SJSA1 (cell line): ENCODE results near the gene SLC39A7. TPM values are rescaled to one million over a fixed set of nuclear protein-coding genes. Genes with fewer than 3 reads are reported as not detected.

Source experiments
- DNase-seq, 2 experiments: peaks; one replicate each; pipeline ENCODE4 v3.0.0-alpha.2; 2015 to 2020; ENCODE audit warnings: low spot score in 2 of 2, low read depth in 1 of 2
- H3K27ac ChIP-seq: fragments of 250-450 bp; sonication (Bioruptor Pico); 2 replicates; pipeline ENCODE4 v1.5.1; 2020; ENCODE audit warnings: mild to moderate bottlenecking, moderate library complexity
- H3K27me3 ChIP-seq: fragments of 250-450 bp; sonication (Bioruptor Pico); replicated peaks from 2 replicates; pipeline ENCODE4 v1.5.1; 2020; ENCODE audit warnings: mild to moderate bottlenecking, moderate library complexity
- H3K36me3 ChIP-seq: fragments of 250-450 bp; sonication (Bioruptor Pico); 2 replicates; pipeline ENCODE4 v1.5.1; 2020; ENCODE audit warnings: mild to moderate bottlenecking
- H3K4me1 ChIP-seq: fragments of 250-450 bp; sonication (Bioruptor Pico); replicated peaks from 2 replicates; pipeline ENCODE4 v1.6.1; 2021; ENCODE audit warnings: mild to moderate bottlenecking
- H3K4me3 ChIP-seq: fragments of 250-450 bp; sonication (Bioruptor Pico); 2 replicates; pipeline ENCODE4 v1.5.1; 2020; ENCODE audit warnings: mild to moderate bottlenecking
- H3K9me3 ChIP-seq: fragments of 250-450 bp; sonication (Bioruptor Pico); replicated peaks from 2 replicates; pipeline ENCODE4 v1.5.1; 2020; ENCODE audit warnings: mild to moderate bottlenecking
- total RNA-seq: library from RNA; depleted of rRNA; stranded (reverse); fragments of >200 nt; shearing (Covaris generic); gene quantifications from 2 replicates; pipeline ENCODE4 v1.2.3, GENCODE V29; 2014

SLC39A7 gene
- total RNA-seq, 1 experiment from 2014 or later = 122 TPM

DNA sequence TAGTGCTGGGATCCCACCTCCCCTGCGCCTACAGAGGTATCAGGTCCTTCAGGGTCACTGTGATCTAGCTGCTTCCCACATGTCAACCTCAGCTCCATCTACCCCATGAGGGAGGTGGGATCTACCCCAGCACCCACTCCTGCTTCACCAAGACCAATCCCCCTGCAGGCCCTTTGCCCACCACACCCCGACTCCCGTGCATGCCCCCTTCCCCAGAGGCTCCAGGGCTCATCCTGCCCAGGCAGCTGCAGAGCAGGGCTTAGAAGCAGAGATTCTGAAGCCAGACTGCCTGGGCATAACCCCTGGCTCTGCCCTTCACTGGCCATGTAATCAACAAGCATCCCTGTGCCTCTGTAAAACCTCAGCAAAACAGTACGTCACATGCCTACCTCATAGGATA lies 25.9 kb upstream of the SLC39A7 start:
- no peak for DNase-seq
- Histone ChIP-seq H3K4me1 (no peaks in the 10 kb centered on the region), H3K4me3 (no peak overlapping the region), H3K9me3 (no peaks in the 10 kb centered on the region), H3K36me3 (no peaks in the 10 kb centered on the region), H3K27ac (no peak overlapping the region), H3K27me3 (no peaks in the 10 kb centered on the region)

DNA sequence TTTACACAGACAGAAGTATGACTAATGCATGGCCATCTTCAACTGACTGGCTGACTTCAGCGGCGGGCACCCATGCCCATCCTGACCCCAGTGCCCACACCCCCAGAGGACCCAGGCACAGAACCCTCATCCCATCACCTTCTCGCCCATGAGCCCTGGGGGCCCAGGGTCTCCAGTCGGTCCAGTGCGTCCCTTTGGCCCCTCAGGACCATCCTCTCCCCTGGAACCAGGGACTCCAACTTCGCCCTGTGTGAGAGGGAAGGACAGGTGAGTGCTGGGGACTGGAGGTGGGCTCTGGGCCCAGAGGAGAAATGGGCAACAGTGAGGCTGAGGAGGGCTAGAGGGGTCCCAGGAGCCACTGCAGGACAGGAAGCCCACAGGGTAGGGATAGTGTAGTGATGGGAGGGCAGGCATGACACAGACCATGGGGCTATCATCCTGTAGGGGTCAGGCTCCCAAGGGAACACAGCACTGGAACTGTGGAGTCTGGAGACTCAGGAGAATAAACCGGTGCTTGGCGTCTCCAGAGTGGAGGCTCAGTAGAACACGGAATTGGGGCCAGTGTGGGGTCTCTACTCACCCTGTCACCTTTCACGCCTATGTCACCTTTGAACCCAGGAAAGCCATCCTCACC lies 25.1 kb upstream of the SLC39A7 start:
- Histone ChIP-seq H3K27me3 (no peaks in the 10 kb centered on the region), H3K27ac (no peak overlapping the region), H3K4me1 (no peaks in the 10 kb centered on the region), H3K36me3 (no peaks in the 10 kb centered on the region), H3K4me3 (no peak overlapping the region), H3K9me3 (no peaks in the 10 kb centered on the region)
- no peak for DNase-seq

DNA sequence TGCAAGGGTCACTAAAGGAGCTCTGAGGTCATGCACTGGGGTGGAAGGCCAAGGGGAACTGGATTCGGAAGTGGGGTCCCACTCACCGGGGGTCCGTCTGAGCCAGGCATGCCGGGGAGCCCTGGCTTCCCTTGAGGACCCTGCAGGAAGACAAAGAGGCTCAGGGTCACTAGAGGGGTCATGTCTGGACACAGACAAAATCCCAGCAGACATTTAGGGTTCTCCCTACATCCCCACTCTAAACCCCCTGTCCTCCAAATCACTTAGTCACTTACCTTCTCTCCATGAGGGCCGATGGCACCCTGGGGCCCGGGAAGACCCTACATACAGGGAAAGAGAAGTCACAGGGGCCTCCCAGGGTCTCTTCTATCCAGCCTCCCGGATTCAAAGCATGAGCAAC lies 23.8 kb upstream of the SLC39A7 start:
- Histone ChIP-seq H3K4me1 (no peaks in the 10 kb centered on the region), H3K9me3 (no peaks in the 10 kb centered on the region), H3K27ac (no peak overlapping the region), H3K36me3 (no peaks in the 10 kb centered on the region), H3K4me3 (no peak overlapping the region), H3K27me3 (no peaks in the 10 kb centered on the region)
- DNase-seq = no peak

DNA sequence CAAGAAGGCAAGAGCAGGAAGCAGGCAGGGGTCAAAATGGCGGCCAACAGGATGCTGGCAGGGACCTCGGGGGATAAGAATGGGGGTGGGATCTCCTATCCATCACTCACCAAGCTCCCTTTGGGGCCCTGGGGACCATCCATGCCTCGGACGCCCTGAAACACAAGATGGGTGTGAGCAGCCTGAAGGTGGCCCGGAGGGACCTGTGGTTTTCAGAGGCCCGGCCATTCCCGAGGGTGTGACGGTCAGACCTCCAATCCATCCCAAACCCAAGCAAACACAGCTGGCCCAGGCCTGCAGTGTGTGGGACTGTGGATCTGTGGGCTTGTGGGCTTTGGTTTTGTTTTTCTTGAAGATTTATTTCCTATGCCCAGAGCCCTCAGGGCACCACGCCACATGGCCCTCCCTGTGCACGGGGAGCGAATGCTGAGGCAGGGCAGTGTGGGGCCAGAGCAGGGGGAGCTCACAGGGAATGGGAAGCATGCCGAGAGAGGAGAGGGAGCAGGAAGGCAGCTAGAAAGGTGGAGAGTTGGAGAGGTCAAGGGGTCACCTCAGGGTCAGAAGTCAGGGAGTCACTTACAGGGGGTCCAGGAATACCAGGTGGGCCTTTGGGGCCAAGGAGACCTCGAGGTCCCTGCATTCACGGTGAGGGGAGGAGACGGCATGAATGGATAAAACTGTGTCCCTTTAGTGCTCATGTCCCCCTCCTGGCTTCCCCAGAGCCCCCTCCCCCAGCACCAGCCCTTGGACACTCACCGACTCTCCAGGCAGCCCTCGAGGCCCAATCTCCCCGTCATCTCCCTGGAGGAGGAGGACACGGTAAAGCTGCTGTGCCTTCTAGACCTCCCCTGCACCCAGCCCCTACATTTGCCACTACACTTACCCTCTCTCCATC lies 22.9 kb upstream of the SLC39A7 start:
- no peak overlapping the region for H3K27ac ChIP-seq
- no peak for DNase-seq

DNA sequence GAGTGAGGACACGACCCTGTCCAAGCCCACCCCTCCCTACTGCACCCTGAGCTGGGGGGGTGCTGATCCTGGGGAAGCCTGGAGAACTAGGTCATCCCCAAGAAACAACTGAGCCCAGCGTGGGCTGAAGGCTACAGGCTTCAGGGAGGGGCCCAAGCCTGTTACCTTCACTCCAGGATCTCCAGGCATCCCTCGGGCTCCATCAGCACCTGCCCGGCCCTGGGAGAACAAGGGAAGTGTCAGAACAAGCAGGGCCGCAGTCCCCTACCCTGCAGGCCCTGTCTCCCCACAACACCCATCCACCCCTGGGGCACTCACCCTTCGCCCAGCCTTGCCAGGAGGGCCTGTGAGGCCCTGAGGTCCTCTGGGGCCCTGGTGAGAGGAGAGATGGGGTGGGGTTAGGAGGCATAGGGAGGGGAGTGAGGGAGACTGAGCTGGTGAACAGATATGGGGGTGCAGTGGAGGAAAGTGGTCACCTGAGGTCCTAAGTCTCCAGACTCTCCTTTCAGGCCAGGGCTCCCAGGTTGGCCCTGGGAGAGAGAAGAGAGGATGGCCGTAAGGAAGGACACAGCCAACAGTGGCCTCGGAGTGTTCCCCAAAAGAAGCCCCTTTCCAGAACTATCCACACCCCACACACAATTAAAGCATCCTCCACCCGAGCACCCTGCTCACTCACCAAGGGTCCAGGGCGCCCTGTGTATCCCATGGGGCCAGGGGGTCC lies 21.8 kb upstream of the SLC39A7 start:
- no peaks in the 10 kb centered on the region for H3K9me3 ChIP-seq
- H3K4me3 ChIP-seq = no peak overlapping the region
- H3K4me1 ChIP-seq = no peaks in the 10 kb centered on the region
- H3K36me3 ChIP-seq = no peaks in the 10 kb centered on the region
- H3K27ac ChIP-seq = no peak overlapping the region
- DNase-seq = no peak
- H3K27me3 ChIP-seq = no peaks in the 10 kb centered on the region

More for the DNA sequence above, 22.9 kb upstream of the SLC39A7 start:
- H3K4me1 ChIP-seq = no peaks in the 10 kb centered on the region
- H3K27me3 ChIP-seq = no peaks in the 10 kb centered on the region
- no peaks in the 10 kb centered on the region for H3K9me3 ChIP-seq
- H3K4me3 ChIP-seq = no peak overlapping the region
- no peaks in the 10 kb centered on the region for H3K36me3 ChIP-seq

DNA sequence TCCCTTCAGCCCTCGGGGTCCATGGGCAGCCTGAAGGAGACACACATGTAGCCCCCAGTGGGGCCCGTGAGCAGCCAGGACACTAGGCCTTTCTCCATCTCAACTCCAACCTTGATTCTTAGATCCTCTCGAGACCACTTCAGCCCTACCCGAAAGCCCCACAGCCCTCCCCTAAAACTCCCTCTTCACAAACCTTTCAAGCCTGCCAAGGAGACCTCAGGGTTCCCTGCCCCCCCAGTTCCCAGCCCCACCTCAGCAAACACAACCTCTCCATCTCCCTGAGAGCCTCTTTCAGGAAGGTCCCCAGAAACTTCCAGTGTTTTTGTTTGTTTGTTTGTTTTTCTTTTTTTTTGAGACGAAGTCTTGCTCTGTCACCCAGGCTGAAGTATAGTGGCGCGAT lies 19.5 kb upstream of the SLC39A7 start:
- Histone ChIP-seq H3K27ac (no peak overlapping the region), H3K4me3 (no peak overlapping the region), H3K4me1 (no peaks in the 10 kb centered on the region), H3K27me3 (no peaks in the 10 kb centered on the region), H3K36me3 (no peaks in the 10 kb centered on the region), H3K9me3 (no peaks in the 10 kb centered on the region)
- DNase-seq = no peak

DNA sequence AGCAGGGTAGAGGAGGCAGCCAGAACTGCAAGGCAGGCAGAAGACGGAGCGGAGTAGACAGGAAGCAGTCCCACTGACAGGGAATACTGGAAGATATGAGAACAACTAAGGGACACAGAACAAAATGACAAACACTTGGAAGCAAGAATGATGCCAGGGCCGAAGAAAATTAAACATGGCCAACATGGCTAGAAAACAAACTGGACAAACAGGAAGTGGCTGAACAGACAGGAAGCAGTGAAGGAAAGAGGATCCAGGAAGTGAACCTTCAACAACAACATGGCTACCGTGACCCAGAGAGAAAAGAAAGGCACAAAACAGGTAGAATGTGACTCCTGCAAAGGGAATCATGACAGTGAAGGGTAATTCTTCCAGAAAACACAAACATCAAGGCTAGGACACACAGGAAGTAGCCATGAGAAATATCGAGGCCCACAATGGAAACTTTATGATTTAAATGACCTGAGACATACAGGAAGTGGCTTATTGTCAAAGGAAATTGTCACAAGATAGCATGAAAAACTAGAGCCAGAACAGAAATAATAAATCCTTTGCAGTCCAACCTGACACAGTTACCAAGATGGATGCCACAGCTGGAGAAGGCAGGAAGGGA lies 17.5 kb upstream of the SLC39A7 start:
- no peaks in the 10 kb centered on the region for H3K9me3 ChIP-seq
- no peak for DNase-seq
- no peaks in the 10 kb centered on the region for H3K27me3 ChIP-seq
- no peak overlapping the region for H3K4me3 ChIP-seq
- no peaks in the 10 kb centered on the region for H3K36me3 ChIP-seq
- H3K4me1 ChIP-seq = no peaks in the 10 kb centered on the region
- H3K27ac ChIP-seq = no peak overlapping the region

DNA sequence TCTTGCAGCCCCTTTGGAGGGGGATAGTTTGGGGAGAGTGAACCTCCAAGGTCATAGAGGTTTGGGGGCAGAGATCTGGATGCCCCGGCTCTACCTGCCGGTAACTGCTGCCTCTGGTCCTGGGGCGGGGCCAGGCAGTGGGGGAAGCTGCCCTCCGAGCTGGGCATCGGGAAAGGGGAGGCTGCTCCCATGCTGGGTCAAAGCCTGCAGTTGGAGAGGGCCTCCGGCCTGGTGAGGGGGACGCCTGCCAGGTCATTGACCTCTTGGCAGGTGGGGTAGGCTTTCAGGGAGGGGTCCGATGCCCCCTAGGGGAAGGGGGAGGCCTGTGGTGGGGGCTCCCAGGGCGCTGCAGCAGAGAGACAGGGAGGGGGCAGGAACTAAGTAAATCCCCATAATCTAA lies 15.5 kb upstream of the SLC39A7 start:
- Histone ChIP-seq H3K36me3 (no peaks in the 10 kb centered on the region), H3K27ac (no peak overlapping the region), H3K27me3 (no peaks in the 10 kb centered on the region), H3K9me3 (no peaks in the 10 kb centered on the region), H3K4me1 (no peaks in the 10 kb centered on the region), H3K4me3 (no peak overlapping the region)
- no peak for DNase-seq

DNA sequence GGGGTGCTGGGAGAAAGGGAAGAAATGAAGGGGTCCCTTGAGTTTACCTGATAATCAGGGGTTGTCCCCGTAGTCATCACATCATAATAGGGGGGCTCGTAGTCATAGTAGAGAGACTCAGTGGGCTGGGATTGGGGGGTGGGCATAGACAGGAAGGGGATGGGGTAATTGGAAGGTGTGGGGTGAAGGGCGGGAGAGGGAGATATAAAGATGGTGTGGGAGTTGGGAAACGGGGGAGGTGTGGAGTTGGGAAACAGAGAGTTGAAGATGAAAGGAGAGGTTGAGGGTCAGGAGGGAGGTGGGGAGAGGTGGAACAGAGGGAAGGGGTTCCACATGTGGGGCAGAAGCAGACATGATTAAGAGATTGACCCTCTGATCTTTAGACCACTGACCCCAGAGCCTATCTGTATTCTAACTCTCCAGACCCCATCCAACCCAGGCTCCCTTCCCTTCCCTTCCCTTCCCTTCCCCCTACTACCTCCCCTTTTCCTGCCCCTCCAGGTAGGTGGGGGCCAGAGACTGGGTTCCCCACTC lies 14.9 kb upstream of the SLC39A7 start:
- DNase-seq = no peak
- no peaks in the 10 kb centered on the region for H3K36me3 ChIP-seq
- no peak overlapping the region for H3K27ac ChIP-seq
- no peaks in the 10 kb centered on the region for H3K4me1 ChIP-seq
- no peak overlapping the region for H3K4me3 ChIP-seq
- H3K27me3 ChIP-seq = 0 out of 2 replicates have a peak, but pooled peaks cover under 1% of the 10 kb centered on the region
- no peaks in the 10 kb centered on the region for H3K9me3 ChIP-seq

DNA sequence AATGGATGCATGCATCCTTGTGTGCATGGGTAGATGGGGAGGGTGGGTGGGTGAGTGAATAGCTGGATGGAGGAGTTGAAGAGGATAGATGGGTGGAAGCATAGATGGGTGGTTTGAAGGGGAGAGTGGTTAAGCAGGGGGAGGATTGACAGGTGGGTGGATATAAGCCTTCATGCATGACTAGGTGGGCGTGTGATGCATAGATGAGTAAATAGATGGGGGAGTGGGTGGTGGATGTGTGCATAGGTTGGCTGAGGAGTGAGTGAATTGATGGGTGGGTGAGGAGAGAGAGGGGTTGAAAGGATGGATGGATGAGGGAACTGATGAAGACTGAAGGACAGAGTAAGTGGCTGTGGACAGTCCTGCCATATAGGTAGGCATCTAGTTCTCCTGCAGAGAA lies 12.9 kb upstream of the SLC39A7 start:
- Histone ChIP-seq H3K27ac (no peak overlapping the region), H3K9me3 (no peaks in the 10 kb centered on the region), H3K27me3 (peaks cover 16% of the 10 kb centered on the region), H3K4me3 (no peak overlapping the region), H3K4me1 (no peaks in the 10 kb centered on the region), H3K36me3 (no peaks in the 10 kb centered on the region)
- DNase-seq = no peak

DNA sequence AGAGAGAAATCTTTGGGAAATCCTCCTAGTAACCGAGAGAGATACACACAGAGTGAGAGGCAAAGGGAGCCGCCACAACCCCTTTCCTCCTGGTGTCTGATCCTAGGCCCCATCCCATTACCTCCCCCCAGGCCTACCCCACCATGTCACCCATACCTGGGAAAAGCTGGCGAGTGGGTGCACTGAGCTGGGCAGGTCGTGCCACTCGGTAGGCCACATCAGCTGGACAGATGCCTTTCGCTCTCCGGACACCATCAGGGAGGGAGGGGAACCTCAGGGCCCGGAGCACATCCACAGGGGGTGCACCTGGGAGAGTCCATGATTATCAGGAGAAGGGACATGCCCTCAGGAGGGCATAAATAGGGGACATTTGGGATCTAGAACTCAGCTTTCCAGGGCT lies 11.5 kb upstream of the SLC39A7 start:
- no peaks in the 10 kb centered on the region for H3K4me1 ChIP-seq
- H3K4me3 ChIP-seq = no peak overlapping the region
- no peaks in the 10 kb centered on the region for H3K9me3 ChIP-seq
- DNase-seq = no peak
- peaks cover 17% of the 10 kb centered on the region for H3K27me3 ChIP-seq
- H3K36me3 ChIP-seq = peaks cover 4% of the 10 kb centered on the region
- no peak overlapping the region for H3K27ac ChIP-seq

DNA sequence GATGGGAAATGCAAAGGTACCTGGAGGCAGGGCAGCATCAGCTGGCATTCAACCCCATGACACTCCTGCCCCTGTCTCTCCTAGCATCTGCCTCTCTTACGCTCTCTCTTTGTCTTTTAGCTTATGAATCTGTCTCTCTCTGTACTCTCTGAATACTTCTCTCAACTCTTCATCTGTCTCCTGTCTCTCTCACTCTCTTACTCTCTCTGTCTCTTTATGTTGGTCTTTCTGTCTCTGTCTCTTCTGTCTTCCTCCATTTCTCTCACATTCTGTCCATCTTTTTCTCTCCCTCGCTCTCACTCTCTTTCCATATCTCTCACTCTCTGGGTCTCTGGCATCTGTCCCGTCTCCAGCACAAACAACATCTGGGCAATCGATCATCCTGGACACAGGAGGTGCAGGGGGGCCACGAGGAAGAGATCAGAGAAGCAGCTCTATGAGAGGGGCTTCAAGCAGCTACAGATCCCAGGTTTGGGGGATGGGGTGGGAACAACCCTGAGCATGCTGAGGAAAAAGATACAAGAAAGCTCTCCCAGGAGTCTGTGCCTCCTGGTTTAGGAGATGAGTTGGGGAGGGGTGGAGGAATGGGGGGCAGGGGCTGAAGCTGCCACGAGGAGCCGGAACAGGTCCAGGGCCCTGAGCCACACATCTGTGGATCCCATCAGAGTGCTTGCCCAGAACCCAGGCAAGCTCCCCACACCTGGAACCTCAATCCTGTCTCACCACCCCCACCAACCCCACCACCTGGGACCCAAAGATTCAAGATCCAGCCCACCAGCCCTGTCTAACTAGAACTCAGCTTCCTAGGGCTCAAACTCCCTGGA lies 10.8 kb upstream of the SLC39A7 start:
- Histone ChIP-seq H3K4me1 (no peaks in the 10 kb centered on the region), H3K4me3 (no peak overlapping the region), H3K27ac (no peak overlapping the region), H3K27me3 (peaks cover 17% of the 10 kb centered on the region), H3K36me3 (peaks cover 9% of the 10 kb centered on the region), H3K9me3 (no peaks in the 10 kb centered on the region)
- no peak for DNase-seq
